HG02759 (cell line): ENCODE measurements around the gene CFI.
A peak's percentile ranks its signal among the peaks of the same experiment; 100 is the strongest.

Source experiments
- ATAC-seq: cut with Tn5 transposase; IDR thresholded peaks from one replicate; pipeline ENCODE4 v1.9.1; 2021; ENCODE audit warnings: mild to moderate bottlenecking, moderate library complexity; ENCODE audit not compliant: unreplicated experiment

CFI gene

GRCh38 chr4:109698656-109699055, 103.1 kb downstream of the CFI start:
- ATAC-seq: no peak

DNA sequence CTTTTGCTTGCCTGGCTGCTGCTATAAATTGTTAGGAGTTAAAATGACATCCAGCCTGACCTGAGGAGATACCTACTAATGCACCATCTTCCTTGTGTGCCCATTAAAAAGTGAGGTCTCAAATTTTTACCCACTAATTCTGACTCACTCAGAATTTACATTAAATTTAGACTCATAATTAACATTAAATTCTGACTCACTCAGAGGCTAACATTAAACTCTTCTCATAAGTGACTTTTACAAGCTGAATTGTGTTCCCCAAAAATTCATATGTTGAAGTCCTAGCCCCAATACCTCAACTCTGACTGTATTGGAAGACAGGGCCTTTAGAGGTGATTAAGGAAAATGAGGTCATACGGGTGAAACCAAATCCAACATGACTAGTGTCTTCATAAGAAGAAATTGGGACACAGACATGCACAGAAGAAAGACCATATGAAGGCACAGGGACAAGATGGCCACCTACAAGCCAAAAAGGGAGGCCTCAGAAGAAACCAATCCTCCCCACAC, 110.3 kb downstream of the CFI start:
- ATAC-seq: peak; percentile 3
